HepG2 (cell line): ENCODE results near the gene WDR54. TPM values are rescaled to one million over a fixed set of nuclear protein-coding genes. Genes with fewer than 3 reads are reported as not detected.

Experiments used
- ELF3 ChIP-seq: IDR thresholded peaks from 2 replicates; pipeline ENCODE4 v1.6.1; 2016; ENCODE audit warnings: missing genetic modification reagents, missing compliant biosample characterization
- MEIS2 ChIP-seq: sonication (generic); formaldehyde crosslinking; IDR thresholded peaks from 2 replicates; pipeline ENCODE4 v1.9.0; 2021; ENCODE audit warnings: mild to moderate bottlenecking, missing genetic modification reagents
- MTA1 ChIP-seq: sonication (generic); formaldehyde crosslinking; IDR thresholded peaks from 2 replicates; pipeline ENCODE4 v1.4.0; 2020; ENCODE audit warnings: missing genetic modification reagents, mild to moderate bottlenecking, borderline replicate concordance
- MXD1 ChIP-seq: sonication (generic); formaldehyde crosslinking; IDR thresholded peaks from 2 replicates; pipeline ENCODE4 v1.4.0; 2020; ENCODE audit warnings: mild to moderate bottlenecking, missing genetic modification reagents
- PAXIP1 ChIP-seq: sonication (generic); formaldehyde crosslinking; conservative IDR thresholded peaks from 2 replicates; pipeline ENCODE4 v1.4.0; 2020; ENCODE audit warnings: mild to moderate bottlenecking, missing genetic modification reagents, moderate library complexity
- PCBP2 ChIP-seq: fragments of 200-400 bp; formaldehyde crosslinking; optimal IDR thresholded peaks from 2 replicates; pipeline ENCODE3; 2018; ENCODE audit warnings: low read length, low read depth; ENCODE audit not compliant: poor library complexity, severe bottlenecking
- PRPF4 ChIP-seq: fragments of 200-400 bp; formaldehyde crosslinking; IDR thresholded peaks from 2 replicates; pipeline ENCODE4 v1.6.1; 2016; ENCODE audit warnings: low read length, low read depth; ENCODE audit not compliant: poor library complexity, severe bottlenecking
- RARG ChIP-seq: sonication (generic); formaldehyde crosslinking; IDR thresholded peaks from 2 replicates; pipeline ENCODE4 v1.4.0; 2020; ENCODE audit warnings: low read depth, mild to moderate bottlenecking, missing genetic modification reagents
- SAFB2 ChIP-seq: sonication (generic); formaldehyde crosslinking; IDR thresholded peaks from 2 replicates; pipeline ENCODE4 v1.5.1; 2020; ENCODE audit warnings: missing genetic modification reagents, low read depth, mild to moderate bottlenecking, borderline replicate concordance
- SRF ChIP-seq: IDR thresholded peaks from 2 replicates; pipeline ENCODE4 v1.6.1; 2011; ENCODE audit warnings: mild to moderate bottlenecking, low read depth, low read length, moderate library complexity
- ZNF616 ChIP-seq: sonication (generic); formaldehyde crosslinking; IDR thresholded peaks from 2 replicates; pipeline ENCODE4 v1.5.0; 2020; ENCODE audit warnings: low read depth, mild to moderate bottlenecking, missing genetic modification reagents
- ZNF784 ChIP-seq: sonication (generic); formaldehyde crosslinking; IDR thresholded peaks from 2 replicates; pipeline ENCODE4 v1.5.1; 2020; ENCODE audit warnings: missing genetic modification reagents, mild to moderate bottlenecking, borderline replicate concordance
- ZSCAN31 ChIP-seq: sonication (generic); formaldehyde crosslinking; IDR thresholded peaks from 2 replicates; pipeline ENCODE4 v1.5.0; 2020; ENCODE audit warnings: low read depth, mild to moderate bottlenecking, missing genetic modification reagents
- polyA plus RNA-seq, 8 experiments: library from polyadenylated mRNA; depleted of rRNA in 3 of 8; stranded (reverse) in 7 of 8; unstranded in 1 of 8; fragments of >200 nt; fragmentation: Illumina TruSeq in 4 of 8; extraction: Trizol in 4 of 8; gene quantifications; 2 replicates each; pipeline versions ENCODE4 v1.2.1 to v1.2.3, GENCODE V29; 2011 to 2016; ENCODE audit warnings: low read depth in 4 of 8, missing spikeins in 1 of 8, mixed read lengths in 1 of 8; ENCODE audit not compliant: insufficient read depth in 1 of 8
- total RNA-seq, 5 experiments: library from RNA; depleted of rRNA; stranded (reverse); fragments of >200 nt; fragmentation: Illumina TruSeq; extraction: Trizol; gene quantifications; 2 replicates each; pipeline ENCODE4 v1.2.3, GENCODE V29; 2016; ENCODE audit warnings: low read depth in 1 of 5
- TF ChIP-seq, protein P1 (sequence below), 2 experiments: sonication (generic) in 1 of 2; formaldehyde crosslinking in 1 of 2; IDR thresholded peaks; 2 replicates each; pipeline versions ENCODE4 v1.4.0 to v1.6.1; 2018 to 2020; ENCODE audit warnings: missing genetic modification reagents in 2 of 2, borderline replicate concordance in 1 of 2, low read depth in 1 of 2, mild to moderate bottlenecking in 1 of 2, missing biosample characterization in 1 of 2
- TF ChIP-seq, protein P2 (sequence below): IDR thresholded peaks from 2 replicates; pipeline ENCODE4 v1.6.1; 2016; ENCODE audit warnings: missing biosample characterization, missing genetic modification reagents, low read depth
- TF ChIP-seq, protein P3 (sequence below): sonication (generic); formaldehyde crosslinking; IDR thresholded peaks from 2 replicates; pipeline ENCODE4 v1.4.0; 2020; ENCODE audit warnings: missing genetic modification reagents
- TF ChIP-seq, protein P4 (sequence below): sonication (generic); formaldehyde crosslinking; IDR thresholded peaks from 2 replicates; pipeline ENCODE4 v1.5.0; 2020; ENCODE audit warnings: missing genetic modification reagents, mild to moderate bottlenecking, borderline replicate concordance

The WDR54 gene
- total and polyA plus RNA-seq, 2 of the 13 experiments (the other 11 are each of a cell fraction or from before 2014, with no cell fraction given) = 2.0 to 17.3 TPM

DNA sequence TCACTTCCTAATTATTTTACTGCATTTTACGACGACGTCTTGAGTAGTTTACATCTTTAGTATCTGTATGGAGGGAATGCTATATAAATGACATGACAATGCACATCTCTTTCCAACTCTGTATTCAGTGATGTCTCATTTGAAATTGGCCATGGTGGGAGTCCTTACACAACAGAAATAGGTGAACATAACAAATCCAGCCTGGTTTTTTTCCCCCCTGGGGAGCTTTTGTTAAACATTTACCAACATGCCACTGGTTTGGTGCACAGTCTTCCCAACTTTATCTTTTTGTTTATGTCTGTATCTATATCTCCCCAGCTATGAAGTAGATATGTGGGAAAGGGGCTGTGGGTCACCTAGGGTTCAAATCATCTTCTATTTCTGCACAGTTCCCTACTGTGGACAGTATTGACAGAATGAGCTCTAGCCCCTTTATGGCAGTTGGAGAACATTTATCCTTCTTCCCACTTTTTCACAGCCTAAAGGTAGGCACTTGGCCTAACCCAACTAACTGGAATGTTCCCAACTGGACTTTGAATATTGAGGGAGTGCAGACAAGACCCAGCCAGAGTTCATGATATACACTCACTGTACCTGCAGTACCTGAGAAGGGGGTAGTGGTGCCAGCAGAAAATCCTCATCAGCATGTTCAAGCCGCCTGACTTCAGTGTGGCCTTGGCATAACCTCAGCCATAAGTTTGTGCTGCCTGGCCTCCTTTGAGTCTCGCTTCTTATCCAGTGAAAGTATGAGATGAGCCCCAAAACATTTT, 25.9 kb downstream of the WDR54 start (continued):
- TF ChIP-seq PAXIP1 (CRISPR knock-in tag) (peak; percentile 96), SRF (no peak), ZNF784 (no peak), MXD1 (CRISPR knock-in tag) (no peak), ZNF616 (CRISPR knock-in tag) (no peak), MTA1 (CRISPR knock-in tag) (no peak), SAFB2 (CRISPR knock-in tag) (no peak), PCBP2 (no peak), ELF3 (CRISPR knock-in tag) (no peak), MEIS2 (CRISPR knock-in tag) (no peak), ZSCAN31 (peak; percentile 47; the same call in 1 of the 2 replicates), PRPF4 (no peak), RARG (CRISPR knock-in tag) (no peak)
- TF ChIP-seq, protein P1, sequence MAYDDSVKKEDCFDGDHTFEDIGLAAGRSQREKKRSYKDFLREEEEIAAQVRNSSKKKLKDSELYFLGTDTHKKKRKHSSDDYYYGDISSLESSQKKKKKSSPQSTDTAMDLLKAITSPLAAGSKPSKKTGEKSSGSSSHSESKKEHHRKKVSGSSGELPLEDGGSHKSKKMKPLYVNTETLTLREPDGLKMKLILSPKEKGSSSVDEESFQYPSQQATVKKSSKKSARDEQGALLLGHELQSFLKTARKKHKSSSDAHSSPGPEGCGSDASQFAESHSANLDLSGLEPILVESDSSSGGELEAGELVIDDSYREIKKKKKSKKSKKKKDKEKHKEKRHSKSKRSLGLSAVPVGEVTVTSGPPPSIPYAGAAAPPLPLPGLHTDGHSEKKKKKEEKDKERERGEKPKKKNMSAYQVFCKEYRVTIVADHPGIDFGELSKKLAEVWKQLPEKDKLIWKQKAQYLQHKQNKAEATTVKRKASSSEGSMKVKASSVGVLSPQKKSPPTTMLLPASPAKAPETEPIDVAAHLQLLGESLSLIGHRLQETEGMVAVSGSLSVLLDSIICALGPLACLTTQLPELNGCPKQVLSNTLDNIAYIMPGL (CRISPR knock-in tag; IDR thresholded peaks at IDR 0.05; ENCODE audit: borderline replicate concordance in 1 of 2, low read depth in 1 of 2) = 0 out of 4 replicates have a peak, but pooled peaks of 1 of the 2 experiments have one; percentile 28
- TF ChIP-seq, protein P2, sequence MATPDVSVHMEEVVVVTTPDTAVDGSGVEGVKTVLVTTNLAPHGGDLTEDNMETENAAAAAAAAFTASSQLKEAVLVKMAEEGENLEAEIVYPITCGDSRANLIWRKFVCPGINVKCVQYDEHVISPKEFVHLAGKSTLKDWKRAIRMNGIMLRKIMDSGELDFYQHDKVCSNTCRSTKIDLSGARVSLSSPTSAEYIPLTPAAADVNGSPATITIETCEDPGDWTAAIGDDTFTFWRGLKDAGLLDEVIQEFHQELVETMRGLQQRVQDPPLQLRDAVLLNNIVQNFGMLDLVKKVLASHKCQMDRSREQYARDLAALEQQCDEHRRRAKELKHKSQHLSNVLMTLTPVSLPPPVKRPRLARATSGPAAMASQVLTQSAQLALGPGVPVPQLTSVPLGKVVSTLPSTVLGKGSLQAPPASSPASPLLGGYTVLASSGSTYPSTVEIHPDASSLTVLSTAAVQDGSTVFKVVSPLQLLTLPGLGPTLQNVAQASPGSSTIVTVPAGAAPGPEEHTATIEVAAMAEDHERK (CRISPR knock-in tag) = no peak
- TF ChIP-seq, protein P3, sequence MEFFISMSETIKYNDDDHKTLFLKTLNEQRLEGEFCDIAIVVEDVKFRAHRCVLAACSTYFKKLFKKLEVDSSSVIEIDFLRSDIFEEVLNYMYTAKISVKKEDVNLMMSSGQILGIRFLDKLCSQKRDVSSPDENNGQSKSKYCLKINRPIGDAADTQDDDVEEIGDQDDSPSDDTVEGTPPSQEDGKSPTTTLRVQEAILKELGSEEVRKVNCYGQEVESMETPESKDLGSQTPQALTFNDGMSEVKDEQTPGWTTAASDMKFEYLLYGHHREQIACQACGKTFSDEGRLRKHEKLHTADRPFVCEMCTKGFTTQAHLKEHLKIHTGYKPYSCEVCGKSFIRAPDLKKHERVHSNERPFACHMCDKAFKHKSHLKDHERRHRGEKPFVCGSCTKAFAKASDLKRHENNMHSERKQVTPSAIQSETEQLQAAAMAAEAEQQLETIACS = no peak
- TF ChIP-seq, protein P4, sequence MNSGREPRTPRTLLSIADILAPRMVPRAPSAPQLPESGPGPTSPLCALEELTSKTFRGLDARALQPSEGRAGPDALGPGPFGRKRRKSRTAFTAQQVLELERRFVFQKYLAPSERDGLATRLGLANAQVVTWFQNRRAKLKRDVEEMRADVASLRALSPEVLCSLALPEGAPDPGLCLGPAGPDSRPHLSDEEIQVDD (CRISPR knock-in tag) = no peak
